ENCODE measurements around the gene FGFR3. TPM values are rescaled to one million over a fixed set of nuclear protein-coding genes. Genes with fewer than 3 reads are reported as not detected.

The FGFR3 gene
- polyA plus RNA-seq, 1 of the 3 experiments (the other 2 are of a cell fraction) = 1.1 TPM

DNA sequence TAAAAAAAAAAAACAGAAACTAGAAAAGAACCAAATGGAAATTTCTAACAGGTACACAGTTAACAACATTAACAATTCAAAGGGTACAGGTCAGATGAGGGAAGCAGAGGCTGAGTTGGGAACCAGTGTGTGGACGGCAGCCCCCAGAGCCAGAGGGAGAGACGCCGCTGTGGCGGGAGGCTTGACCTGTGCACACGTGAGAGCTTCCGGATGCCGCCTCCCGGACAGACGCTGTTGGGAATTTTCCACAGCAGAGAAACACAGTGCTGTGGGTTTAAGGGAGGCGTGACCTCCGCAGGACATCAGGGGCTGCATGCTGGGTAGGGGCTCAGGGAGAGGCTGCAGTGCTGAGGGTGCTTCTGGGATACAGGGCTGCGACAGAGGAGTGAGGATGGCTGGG, 49.5 kb upstream of the FGFR3 start:
- H3K36me3 ChIP-seq (replicated peaks in 1 of 2; ENCODE audit: control insufficient read depth in 1 of 2, insufficient read depth in 2 of 2, low read length in 1 of 2) = peaks cover 18 to 23% of the 10 kb centered on the region in 2 experiments
- H3F3A ChIP-seq (replicated peaks; ENCODE audit: insufficient read depth) = peaks cover 3% of the 10 kb centered on the region
- POLR2A ChIA-PET = no interaction called here
- no peaks in the 10 kb centered on the region for H3K79me2 ChIP-seq (ENCODE audit: insufficient read depth)
- H3K9me3 ChIP-seq = no peaks in the 10 kb centered on the region
- no peak overlapping the region for H3K9ac ChIP-seq
- no peaks in the 10 kb centered on the region for H3K9me2 ChIP-seq
- WGBS (ENCODE audit: low lambda C conversion rate) = 72% methylated on average over 8 of the region's 12 CpGs
- no peak for TF ChIP-seq RAD21 (IDR thresholded peaks at IDR 0.05; ENCODE audit: low read length)
- TF ChIP-seq REST (IDR thresholded peaks at IDR 0.05; ENCODE audit: low read depth, low read length) = no peak
- TF ChIP-seq EP300 (IDR thresholded peaks at IDR 0.05; ENCODE audit: borderline replicate concordance in 1 of 2, low read depth in 1 of 2, low read length in 1 of 2) = no peak
- TF ChIP-seq TCF12 (IDR thresholded peaks at IDR 0.05) = no peak
- no peak for TF ChIP-seq ELF1 (IDR thresholded peaks at IDR 0.05)
- TF ChIP-seq FOXJ3 (CRISPR knock-in tag; IDR thresholded peaks at IDR 0.05) = no peak
- TF ChIP-seq GATA2 (CRISPR knock-in tag; IDR thresholded peaks at IDR 0.05) = no peak
- TF ChIP-seq FOXM1 (IDR thresholded peaks at IDR 0.05; ENCODE audit: low read depth) = no peak
- TF ChIP-seq POLR2AphosphoS5 (IDR thresholded peaks at IDR 0.05; ENCODE audit: low read depth, low read length) = no peak
- TF ChIP-seq TEAD4 (IDR thresholded peaks at IDR 0.05; ENCODE audit: borderline replicate concordance, insufficient read depth) = no peak
- no peak for TF ChIP-seq RXRA (IDR thresholded peaks at IDR 0.05; ENCODE audit: borderline replicate concordance, low read depth)
- TF ChIP-seq, protein P1, sequence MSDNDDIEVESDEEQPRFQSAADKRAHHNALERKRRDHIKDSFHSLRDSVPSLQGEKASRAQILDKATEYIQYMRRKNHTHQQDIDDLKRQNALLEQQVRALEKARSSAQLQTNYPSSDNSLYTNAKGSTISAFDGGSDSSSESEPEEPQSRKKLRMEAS (IDR thresholded peaks at IDR 0.05; ENCODE audit: low read depth) = no peak
- no peak for TF ChIP-seq RCOR1 (IDR thresholded peaks at IDR 0.05; ENCODE audit: low read length)
- no peak for TF ChIP-seq ZBTB33 (IDR thresholded peaks at IDR 0.05; ENCODE audit: borderline replicate concordance, low read depth)
- no peak for TF ChIP-seq NRF1 (IDR thresholded peaks at IDR 0.05; ENCODE audit: low read depth, low read length)
- no peak for TF ChIP-seq NFIC (IDR thresholded peaks at IDR 0.05; ENCODE audit: borderline replicate concordance)
- H2AFZ ChIP-seq (ENCODE audit: low read depth) = no peak overlapping the region
- CTCF ChIA-PET = interaction anchor here (1.3 to 4.7 kb wide), 8 partner anchors 13 to 171 kb away, joined by 3 to 44 read pairs (median 14); no protein-coding TSS in a partner anchor
- no peak for DNase-seq
- H3K27me3 ChIP-seq (ENCODE audit: insufficient read depth) = no peaks in the 10 kb centered on the region
- no peak overlapping the region for H3K27ac ChIP-seq (ENCODE audit: low read depth in 2 of 2, low read length in 1 of 2)
- H3K4me3 ChIP-seq (ENCODE audit: low read depth in 2 of 2, low read length in 1 of 2) = no peak overlapping the region
- H3K4me2 ChIP-seq = no peak overlapping the region
- H4K20me1 ChIP-seq (ENCODE audit: insufficient read depth) = 0 out of 2 replicates have a peak, but pooled peaks cover 3% of the 10 kb centered on the region
- peaks cover 0 to 6% of the 10 kb centered on the region in 2 experiments; a peak in 1 of 4 replicates for H3K4me1 ChIP-seq (ENCODE audit: control insufficient read depth in 1 of 2, insufficient read depth in 2 of 2, low read depth in 1 of 2, low read length in 1 of 2)

Data from SK-N-SH (cell line).